HCT116 (cell line): ENCODE results near the gene MBNL2.

Experiments used
- ATF3 ChIP-seq: IDR thresholded peaks from 2 replicates; pipeline ENCODE4 v1.6.1; 2012
- CTCF ChIP-seq, 3 experiments: fragments of 200-600 bp in 1 of 3; sonication (generic) in 1 of 3; IDR thresholded peaks in 2 of 3; conservative IDR thresholded peaks in 1 of 3; 2 replicates each; pipeline ENCODE4 v1.5.1; 2012 to 2017; ENCODE audit warnings: low read depth in 2 of 3, low read length in 2 of 3, antibody characterized with exemption in 1 of 3, borderline replicate concordance in 1 of 3, control low read depth in 1 of 3, mild to moderate bottlenecking in 1 of 3, mixed read lengths in 1 of 3, mixed run types in 1 of 3, moderate library complexity in 1 of 3; ENCODE audit not compliant: insufficient read depth in 1 of 3
- EZH2phosphoT487 ChIP-seq: fragments of 200-600 bp; IDR thresholded peaks from 2 replicates; pipeline ENCODE4 v1.6.1; 2018; ENCODE audit warnings: antibody characterized with exemption, borderline replicate concordance
- JUND ChIP-seq: IDR thresholded peaks from 2 replicates; pipeline ENCODE4 v1.6.1; 2012
- MAX ChIP-seq: IDR thresholded peaks from 2 replicates; pipeline ENCODE4 v1.6.1; 2012
- POLR2A ChIP-seq: IDR thresholded peaks from 2 replicates; pipeline ENCODE4 v1.7.0; 2011; ENCODE audit warnings: borderline replicate concordance; ENCODE audit not compliant: insufficient read depth, insufficient read length; ENCODE audit errors: extremely low read depth
- POLR2AphosphoS5 ChIP-seq: IDR thresholded peaks from 2 replicates; pipeline ENCODE4 v1.6.1; 2011; ENCODE audit warnings: mild to moderate bottlenecking, low read depth, low read length, moderate library complexity
- SIN3A ChIP-seq: IDR thresholded peaks from 2 replicates; pipeline ENCODE4 v1.6.1; 2012; ENCODE audit warnings: low read depth
- TCF7L2 ChIP-seq: IDR thresholded peaks from 2 replicates; pipeline ENCODE4 v1.7.0; 2011; ENCODE audit warnings: borderline replicate concordance, inconsistent platforms; ENCODE audit not compliant: insufficient read depth, insufficient read length; ENCODE audit errors: extremely low read depth
- YY1 ChIP-seq: IDR thresholded peaks from 2 replicates; pipeline ENCODE4 v1.6.1; 2011; ENCODE audit warnings: low read length, low read depth, moderate library complexity, mild to moderate bottlenecking; ENCODE audit not compliant: insufficient replicate concordance; ENCODE audit errors: extremely low read depth

- no peak for TF ChIP-seq CTCF (IDR thresholded peaks at IDR 0.05 in 2 of 3, conservative IDR thresholded peaks at IDR 0.05 in 1 of 3; ENCODE audit: borderline replicate concordance in 1 of 3, insufficient read depth in 1 of 3, low read depth in 2 of 3, low read length in 2 of 3)
- TF ChIP-seq SIN3A = no peak
- no peak for TF ChIP-seq POLR2A
- TF ChIP-seq POLR2AphosphoS5 = no peak
- no peak for TF ChIP-seq TCF7L2
- no peak for TF ChIP-seq MAX
- TF ChIP-seq EZH2phosphoT487 = no peak
- TF ChIP-seq JUND = no peak
- TF ChIP-seq YY1 = no peak
- no peak for TF ChIP-seq ATF3
These were observed 132.7 kb downstream of the MBNL2 start for GRCh38 chr13:97354808-97355207.
